ENCODE results near the gene SPRR2E.
"Not testable (repeated sequence)": the region's sequence is repeated elsewhere in the genome, so short reads cannot be mapped to it uniquely, and the experiment has no call there.

The SPRR2E gene

DNA sequence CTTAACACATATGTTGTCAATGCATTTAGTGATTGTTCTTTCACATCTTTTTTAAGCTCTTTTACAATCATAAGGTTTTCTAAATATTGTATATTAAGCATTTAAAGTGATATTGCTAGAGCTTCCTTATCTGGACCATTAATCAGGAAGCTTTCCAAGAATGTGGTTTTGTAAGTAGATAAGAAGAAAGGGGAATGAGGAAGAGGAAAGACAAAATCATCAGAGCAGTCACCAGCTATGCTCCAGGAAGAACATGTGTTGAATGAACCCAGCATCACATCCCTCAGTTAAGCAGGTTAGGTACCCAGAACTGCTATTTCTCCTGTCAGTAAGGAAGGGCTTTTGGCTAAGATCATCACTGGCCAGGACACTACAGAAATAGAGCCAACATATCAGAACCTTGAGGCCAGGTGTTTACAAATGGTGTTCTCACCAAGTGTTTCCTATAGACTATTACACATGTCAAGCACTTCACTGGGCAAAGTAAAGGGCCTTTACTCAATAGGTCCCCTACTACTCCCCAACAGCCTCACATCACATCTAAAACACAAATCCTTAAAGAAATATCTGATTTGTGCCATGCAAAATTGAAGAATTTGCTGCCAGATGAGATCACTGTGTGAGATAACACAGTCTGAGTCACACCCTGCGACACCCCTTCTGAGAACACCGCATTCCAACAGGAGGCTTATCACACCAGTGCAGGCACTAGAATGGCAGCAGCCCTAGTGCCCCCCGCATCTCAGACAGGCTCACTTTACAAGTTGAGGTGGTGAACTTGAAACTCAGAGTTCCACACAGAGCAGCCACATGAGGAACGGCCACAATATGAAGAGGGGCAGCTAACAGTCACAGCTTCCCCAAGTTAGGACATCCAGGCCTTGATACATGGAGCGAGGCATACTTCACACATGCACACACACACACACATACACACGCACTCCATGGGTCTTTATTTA is 35.2 kb downstream of the SPRR2E start:
- DNase-seq, result no peak

DNA sequence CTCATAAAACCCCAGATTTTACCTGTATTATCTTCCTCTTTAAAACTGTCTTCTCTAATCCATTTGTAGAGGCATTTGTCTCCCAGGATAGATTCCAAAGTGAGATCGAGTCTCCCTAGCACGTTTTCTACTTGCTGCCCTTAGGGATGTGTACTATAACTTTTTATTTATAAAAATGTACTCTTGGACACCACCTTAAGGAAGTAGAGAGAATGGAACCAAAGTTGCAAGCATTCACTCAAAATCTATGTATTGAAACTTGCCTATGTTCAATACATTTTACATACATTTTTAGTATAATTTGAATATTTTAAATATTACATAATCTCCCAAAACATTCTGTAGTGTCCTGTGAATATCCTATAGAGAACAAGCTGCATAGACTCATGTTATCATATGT is 36.2 kb downstream of the SPRR2E start:
- DNase-seq, result no peak

GRCh38 chr1:153057375-153057774 is 37.0 kb downstream of the SPRR2E start, which contains the start of gene SPRR2A:
Gene SPRR2A (minus strand): TSS chr1:153057512. CDS start chr1:153056735, 777 bp downstream.
- no peak for DNase-seq

- not testable (repeated sequence) for DNase-seq
Observed at GRCh38 chr1:153056111-153056510, 38.2 kb downstream of the SPRR2E start.

- no peak for DNase-seq
Observed at GRCh38 chr1:153049211-153049610, 45.1 kb downstream of the SPRR2E start.

Measured in hippocampal formation (tissue), 2 donors.